Measurements from ENCODE around the gene CCDC15.

Gene CCDC15

GRCh38 chr11:124970925-124971324 is 16.9 kb downstream of the CCDC15 start:
- no peak for DNase-seq (ENCODE audit: extremely low read depth, low read depth)
- H3K4me3 ChIP-seq (replicated peaks; ENCODE audit: low read depth, low read length), result no peak overlapping the region
- TF ChIP-seq CTCF (IDR thresholded peaks at IDR 0.05; ENCODE audit: low read depth, low read length, missing control alignments), result no peak

- H3K4me3 ChIP-seq (replicated peaks; ENCODE audit: low read depth, low read length), result no peak overlapping the region
- DNase-seq (ENCODE audit: extremely low read depth, low read depth), result no peak
- TF ChIP-seq CTCF (IDR thresholded peaks at IDR 0.05; ENCODE audit: low read depth, low read length, missing control alignments), result no peak
Measured at GRCh38 chr11:124971810-124972209, 17.8 kb downstream of the CCDC15 start.

DNA sequence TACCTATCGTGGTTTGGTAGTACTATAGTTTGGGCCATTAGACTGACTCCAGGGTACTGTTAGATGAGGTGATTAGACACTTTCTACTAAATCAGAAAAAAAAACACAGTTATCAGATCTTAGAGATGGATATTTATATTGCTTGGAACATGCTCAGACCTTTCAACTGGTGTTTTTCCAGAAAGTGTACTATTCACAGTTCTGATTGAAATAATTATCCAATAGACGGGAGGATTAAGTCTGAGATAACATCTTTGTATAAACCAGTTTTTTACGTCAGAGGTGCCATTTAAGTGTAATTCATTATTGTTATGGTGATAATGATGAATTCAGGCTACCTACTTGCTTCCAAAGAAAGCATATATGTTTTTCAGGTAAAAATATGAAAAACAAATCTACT is 22.5 kb downstream of the CCDC15 start:
- DNase-seq (ENCODE audit: extremely low read depth, low read depth), result no peak
- H3K4me3 ChIP-seq (replicated peaks; ENCODE audit: low read depth, low read length), result no peak overlapping the region
- no peak for TF ChIP-seq CTCF (IDR thresholded peaks at IDR 0.05; ENCODE audit: low read depth, low read length, missing control alignments)

- no peak overlapping the region for H3K4me3 ChIP-seq (replicated peaks; ENCODE audit: low read depth, low read length)
- no peak for TF ChIP-seq CTCF (IDR thresholded peaks at IDR 0.05; ENCODE audit: low read depth, low read length, missing control alignments)
- no peak for DNase-seq (ENCODE audit: extremely low read depth, low read depth)
Measured at GRCh38 chr11:124977006-124977405, 23.0 kb downstream of the CCDC15 start.

DNA sequence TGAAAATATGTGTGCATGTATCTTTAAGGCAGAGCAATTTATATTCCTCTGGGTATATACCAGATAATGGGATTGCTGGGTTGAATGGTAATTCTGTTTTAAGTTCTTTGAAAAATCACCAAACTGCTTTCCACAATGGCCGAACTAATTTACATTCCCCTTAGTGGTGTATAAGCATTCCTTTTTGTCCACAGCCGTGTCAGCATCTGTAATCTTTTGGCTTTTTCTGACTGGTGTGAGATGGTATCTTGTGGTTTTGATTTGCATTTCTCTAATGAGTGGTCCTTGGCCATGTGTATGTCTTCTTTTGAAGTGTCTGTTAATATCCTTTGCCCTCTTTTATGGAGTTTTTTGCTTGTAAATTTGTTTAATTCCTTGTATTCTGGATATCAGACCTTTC is 24.3 kb downstream of the CCDC15 start:
- DNase-seq (ENCODE audit: extremely low read depth, low read depth), result no peak

GRCh38 chr11:124982043-124982442 is 28.0 kb downstream of the CCDC15 start:
- no peak for DNase-seq (ENCODE audit: extremely low read depth, low read depth)
- H3K4me3 ChIP-seq (replicated peaks; ENCODE audit: low read depth, low read length), result no peak overlapping the region
- TF ChIP-seq CTCF (IDR thresholded peaks at IDR 0.05; ENCODE audit: low read depth, low read length, missing control alignments), result no peak

More for the DNA sequence above, 24.3 kb downstream of the CCDC15 start:
- H3K4me3 ChIP-seq (replicated peaks; ENCODE audit: low read depth, low read length), result no peak overlapping the region
- TF ChIP-seq CTCF (IDR thresholded peaks at IDR 0.05; ENCODE audit: low read depth, low read length, missing control alignments), result no peak
